Suprapubic skin (tissue), 4 donors: ENCODE data around the gene TLCD4. TPM values are rescaled to one million over a fixed set of nuclear protein-coding genes. Genes with fewer than 3 reads are reported as not detected.

Experiments
- DNase-seq, 2 donors: peaks; one replicate each; pipeline ENCODE4 v3.0.0-alpha.2; 2019; ENCODE audit warnings: low spot score in 2 of 2
- H3K27ac ChIP-seq: fragments of 200-600 bp; sonication (generic); one replicate; pipeline ENCODE4 v1.5.1; 2019
- H3K27me3 ChIP-seq: fragments of 200-600 bp; sonication (generic); one replicate; pipeline ENCODE4 v1.5.1; 2019
- H3K36me3 ChIP-seq: fragments of 200-600 bp; sonication (generic); one replicate; pipeline ENCODE4 v1.5.1; 2019
- H3K4me1 ChIP-seq: fragments of 200-600 bp; sonication (generic); one replicate; pipeline ENCODE4 v1.5.1; 2019
- H3K4me3 ChIP-seq: fragments of 200-600 bp; sonication (generic); one replicate; pipeline ENCODE4 v1.5.1; 2019; ENCODE audit warnings: mild to moderate bottlenecking
- H3K9me3 ChIP-seq: fragments of 200-600 bp; sonication (generic); one replicate; pipeline ENCODE4 v1.5.1; 2019
- EP300 ChIP-seq: sonication (generic); formaldehyde crosslinking; IDR thresholded peaks from one replicate; pipeline ENCODE4 v1.6.1; 2017; ENCODE audit warnings: antibody characterized with exemption
- POLR2A ChIP-seq, 2 donors: fragments of 450-650 bp; IDR thresholded peaks; one replicate each; pipeline ENCODE4 v1.6.1; 2017; ENCODE audit warnings: antibody characterized with exemption in 2 of 2, mild to moderate bottlenecking in 2 of 2, moderate library complexity in 2 of 2
- POLR2AphosphoS5 ChIP-seq, 3 donors: sonication (generic); formaldehyde crosslinking; IDR thresholded peaks; one replicate each; pipeline ENCODE4 v1.6.1; 2017; ENCODE audit warnings: antibody characterized with exemption in 3 of 3
- WGBS: methylation state at CpG from one replicate; pipeline ENCODE4 v1.1.5; 2018; 5-methylcytosine and 5-hydroxymethylcytosine counted together
- total RNA-seq, 4 donors: library from RNA; depleted of rRNA; stranded (reverse); fragments of >200 nt; gene quantifications; one replicate each; pipeline ENCODE4 v1.1.0, GENCODE V29; 2016
- TF ChIP-seq, protein P1 (sequence below), 2 donors: fragments of 200-600 bp in 1 of 2; fragments of 450-650 bp in 1 of 2; sonication (generic) in 1 of 2; IDR thresholded peaks; one replicate each; pipeline ENCODE4 v1.5.1; 2016 to 2019; ENCODE audit warnings: antibody characterized with exemption in 2 of 2, mild to moderate bottlenecking in 1 of 2, moderate library complexity in 1 of 2

TLCD4 gene
- total RNA-seq, 4 donors from 2014 or later: 5.5 to 6.2 (median 5.9) TPM

DNA sequence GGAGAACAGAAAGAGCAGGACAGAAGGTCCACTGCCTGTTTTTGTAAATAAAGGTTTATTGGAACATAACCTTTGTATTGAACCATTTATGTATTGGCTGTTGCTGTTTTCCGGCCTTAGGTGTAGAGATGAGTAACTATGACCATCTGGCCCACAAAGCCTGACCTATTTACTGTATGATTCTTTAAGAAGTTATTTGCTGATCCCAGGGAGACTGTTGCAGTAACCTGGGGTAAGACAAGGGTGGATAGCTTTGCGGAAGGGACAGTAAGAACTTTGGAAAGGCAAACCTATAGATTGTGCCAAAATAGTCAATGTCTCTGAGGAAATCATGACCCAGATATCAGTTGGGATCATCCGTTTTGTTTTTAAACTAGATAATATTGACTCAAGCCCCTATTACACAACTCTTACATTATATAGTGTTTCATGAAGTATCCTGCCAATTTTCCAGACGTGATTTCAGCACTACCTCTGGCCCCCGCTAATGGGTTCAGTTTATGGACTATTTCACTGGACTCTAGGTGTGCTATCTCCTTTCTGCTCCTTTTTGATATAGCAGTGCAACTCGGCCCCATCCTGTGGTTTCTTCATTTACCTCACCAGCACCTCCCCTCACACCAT lies 20.8 kb upstream of the TLCD4 start:
- no peaks in the 10 kb centered on the region for H3K9me3 ChIP-seq
- no peak overlapping the region for H3K4me3 ChIP-seq
- DNase-seq: no peak
- no peak overlapping the region for H3K27ac ChIP-seq
- WGBS: 80% methylated on average over 6 of the region's 6 CpGs
- H3K36me3 ChIP-seq: no peaks in the 10 kb centered on the region
- TF ChIP-seq, protein P1, sequence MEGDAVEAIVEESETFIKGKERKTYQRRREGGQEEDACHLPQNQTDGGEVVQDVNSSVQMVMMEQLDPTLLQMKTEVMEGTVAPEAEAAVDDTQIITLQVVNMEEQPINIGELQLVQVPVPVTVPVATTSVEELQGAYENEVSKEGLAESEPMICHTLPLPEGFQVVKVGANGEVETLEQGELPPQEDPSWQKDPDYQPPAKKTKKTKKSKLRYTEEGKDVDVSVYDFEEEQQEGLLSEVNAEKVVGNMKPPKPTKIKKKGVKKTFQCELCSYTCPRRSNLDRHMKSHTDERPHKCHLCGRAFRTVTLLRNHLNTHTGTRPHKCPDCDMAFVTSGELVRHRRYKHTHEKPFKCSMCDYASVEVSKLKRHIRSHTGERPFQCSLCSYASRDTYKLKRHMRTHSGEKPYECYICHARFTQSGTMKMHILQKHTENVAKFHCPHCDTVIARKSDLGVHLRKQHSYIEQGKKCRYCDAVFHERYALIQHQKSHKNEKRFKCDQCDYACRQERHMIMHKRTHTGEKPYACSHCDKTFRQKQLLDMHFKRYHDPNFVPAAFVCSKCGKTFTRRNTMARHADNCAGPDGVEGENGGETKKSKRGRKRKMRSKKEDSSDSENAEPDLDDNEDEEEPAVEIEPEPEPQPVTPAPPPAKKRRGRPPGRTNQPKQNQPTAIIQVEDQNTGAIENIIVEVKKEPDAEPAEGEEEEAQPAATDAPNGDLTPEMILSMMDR (IDR thresholded peaks at IDR 0.05): no peak
- TF ChIP-seq POLR2AphosphoS5 (IDR thresholded peaks at IDR 0.05) (no peak), EP300 (no peak), POLR2A (IDR thresholded peaks at IDR 0.05) (no peak)
- H3K27me3 ChIP-seq: no peaks in the 10 kb centered on the region
- H3K4me1 ChIP-seq: no peaks in the 10 kb centered on the region

DNA sequence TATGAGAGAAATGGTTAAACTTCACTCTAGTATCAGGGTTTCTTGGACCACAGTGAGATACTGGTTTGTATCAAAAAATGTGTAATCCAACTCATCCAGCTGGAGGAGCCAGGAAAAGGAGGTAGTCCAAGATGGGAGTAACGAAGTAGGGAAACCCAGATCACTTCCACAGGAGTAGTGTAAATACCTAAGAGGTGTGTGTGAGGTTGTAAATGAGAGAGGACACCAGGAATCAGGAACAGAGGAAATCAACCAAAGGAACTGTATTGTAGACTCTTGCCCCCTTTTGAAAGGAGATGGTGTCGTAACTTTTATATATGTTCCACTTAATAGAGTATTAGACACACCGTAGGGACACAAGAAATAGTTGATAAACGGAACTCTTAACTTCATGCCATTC lies 19.7 kb upstream of the TLCD4 start:
- no peak for TF ChIP-seq POLR2AphosphoS5 (IDR thresholded peaks at IDR 0.05)
- no peak for TF ChIP-seq EP300
- no peak for TF ChIP-seq POLR2A (IDR thresholded peaks at IDR 0.05)
- TF ChIP-seq, protein P1 (IDR thresholded peaks at IDR 0.05): no peak
- H3K4me3 ChIP-seq: no peak overlapping the region
- no peaks in the 10 kb centered on the region for H3K27me3 ChIP-seq
- no peaks in the 10 kb centered on the region for H3K36me3 ChIP-seq
- no peak for DNase-seq
- WGBS: 90% methylated on average over 4 of the region's 4 CpGs
- H3K4me1 ChIP-seq: no peaks in the 10 kb centered on the region
- H3K9me3 ChIP-seq: no peaks in the 10 kb centered on the region
- no peak overlapping the region for H3K27ac ChIP-seq

DNA sequence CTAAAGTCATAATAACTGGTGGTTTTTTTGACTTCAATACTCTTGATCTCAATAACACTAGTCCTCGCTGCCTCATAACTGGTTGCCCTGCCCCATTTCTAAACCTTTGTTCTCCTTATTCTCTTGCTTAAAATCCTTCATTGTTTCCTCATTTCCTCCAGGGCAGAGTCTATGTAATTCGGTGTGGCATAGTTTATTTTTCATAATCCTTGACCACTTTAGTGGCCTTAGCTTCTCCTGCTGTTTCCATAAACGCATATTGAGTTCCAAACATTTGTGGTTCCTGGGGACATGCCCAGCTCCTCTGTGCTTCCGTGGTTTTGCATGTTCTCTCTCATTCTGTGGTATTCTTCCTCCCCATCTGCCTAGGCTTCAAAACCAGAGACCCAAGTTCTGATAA lies 19.0 kb upstream of the TLCD4 start:
- H3K4me3 ChIP-seq: no peak overlapping the region
- DNase-seq: no peak
- WGBS: 67% methylated on average over 4 of the region's 4 CpGs

DNA sequence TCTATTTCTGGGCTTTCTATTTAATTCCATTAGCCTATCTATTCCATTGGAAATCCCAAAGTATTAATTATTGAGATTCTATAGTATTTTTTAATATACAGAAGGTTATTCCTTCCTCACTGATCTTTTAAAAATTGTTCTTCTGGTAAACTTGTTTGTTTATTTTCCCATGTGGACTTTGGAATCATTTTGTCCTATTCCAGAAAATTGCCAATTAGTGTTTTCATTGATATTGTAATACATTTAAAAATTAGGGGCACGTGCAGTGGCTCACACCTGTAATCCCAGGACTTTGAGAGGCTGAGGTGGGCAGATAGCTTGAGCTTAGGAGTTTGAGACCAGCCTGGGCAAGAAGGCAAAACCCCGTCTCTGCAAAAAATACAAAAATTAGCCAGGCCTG lies 8.4 kb upstream of the TLCD4 start:
- Histone ChIP-seq H3K9me3 (no peaks in the 10 kb centered on the region), H3K36me3 (no peaks in the 10 kb centered on the region), H3K4me1 (no peaks in the 10 kb centered on the region), H3K27me3 (peaks cover 4% of the 10 kb centered on the region), H3K27ac (no peak overlapping the region), H3K4me3 (no peak overlapping the region)
- no peak for DNase-seq
- WGBS: 95% methylated on average over 2 of the region's 2 CpGs
- no peak for TF ChIP-seq POLR2A (IDR thresholded peaks at IDR 0.05)
- no peak for TF ChIP-seq EP300
- TF ChIP-seq, protein P1 (IDR thresholded peaks at IDR 0.05): no peak
- TF ChIP-seq POLR2AphosphoS5 (IDR thresholded peaks at IDR 0.05): no peak

More for the DNA sequence above, 19.0 kb upstream of the TLCD4 start:
- Histone ChIP-seq H3K27me3 (no peaks in the 10 kb centered on the region), H3K36me3 (no peaks in the 10 kb centered on the region), H3K27ac (no peak overlapping the region), H3K4me1 (no peaks in the 10 kb centered on the region), H3K9me3 (no peaks in the 10 kb centered on the region)
- TF ChIP-seq POLR2A (IDR thresholded peaks at IDR 0.05) (no peak), POLR2AphosphoS5 (IDR thresholded peaks at IDR 0.05) (no peak), EP300 (no peak)
- TF ChIP-seq, protein P1 (IDR thresholded peaks at IDR 0.05): no peak

DNA sequence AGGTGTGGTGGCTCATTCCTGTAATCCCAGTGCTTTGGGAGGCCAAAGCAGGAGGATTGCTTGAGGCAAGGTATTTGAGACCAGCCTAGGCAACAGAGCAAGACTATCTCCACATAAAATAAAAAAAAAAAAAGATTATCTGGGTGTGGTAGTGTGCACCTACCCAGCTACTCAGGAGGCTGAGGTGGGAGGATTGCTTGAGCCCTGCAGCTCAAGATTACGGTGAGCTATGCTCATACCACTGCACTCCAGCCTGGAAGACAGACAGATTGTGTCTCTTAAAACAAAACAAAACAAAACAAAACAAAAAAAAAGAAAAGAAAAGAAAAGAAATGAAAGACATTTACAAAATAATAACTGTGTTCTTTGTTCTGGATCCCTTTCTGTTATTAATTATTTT lies 6.1 kb upstream of the TLCD4 start:
- no peak overlapping the region for H3K27ac ChIP-seq
- H3K27me3 ChIP-seq: peaks cover 4% of the 10 kb centered on the region
- no peak for DNase-seq
- WGBS: 81% methylated on average over 1 of the region's 1 CpG
- no peaks in the 10 kb centered on the region for H3K9me3 ChIP-seq
- no peaks in the 10 kb centered on the region for H3K4me1 ChIP-seq
- no peaks in the 10 kb centered on the region for H3K36me3 ChIP-seq
- no peak overlapping the region for H3K4me3 ChIP-seq
- no peak for TF ChIP-seq POLR2A (IDR thresholded peaks at IDR 0.05)

DNA sequence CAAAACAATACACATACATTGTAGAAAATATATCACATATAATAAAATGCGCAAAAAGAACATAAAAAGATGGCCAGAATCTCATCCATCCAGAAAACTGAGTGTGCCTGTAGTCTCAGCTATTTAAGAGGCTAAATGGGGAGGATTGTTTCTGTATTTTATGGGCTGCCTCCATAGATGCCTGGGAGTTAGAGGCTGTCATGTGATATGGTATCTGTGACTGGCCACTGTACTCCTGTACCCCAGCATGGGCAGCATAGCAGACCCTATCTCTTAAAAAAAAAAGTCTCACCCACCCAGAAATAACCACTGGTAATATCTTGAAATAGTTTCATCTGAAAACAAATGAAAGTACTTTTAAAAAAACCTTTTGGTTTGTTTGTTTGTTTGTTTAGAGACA lies 3.5 kb upstream of the TLCD4 start:
- Histone ChIP-seq H3K9me3 (no peaks in the 10 kb centered on the region), H3K4me1 (peaks cover 7% of the 10 kb centered on the region), H3K27me3 (peaks cover 4% of the 10 kb centered on the region), H3K27ac (no peak overlapping the region), H3K4me3 (no peak overlapping the region), H3K36me3 (no peaks in the 10 kb centered on the region)
- DNase-seq: no peak
- WGBS: 96% methylated on average over 1 of the region's 1 CpG
- TF ChIP-seq EP300 (no peak), POLR2AphosphoS5 (IDR thresholded peaks at IDR 0.05) (no peak), POLR2A (IDR thresholded peaks at IDR 0.05) (no peak)
- TF ChIP-seq, protein P1 (IDR thresholded peaks at IDR 0.05): no peak
